Activated naive CD8-positive, alpha-beta T cell (primary cell): ENCODE data around the gene CFC1B.
"Not testable (repeated sequence)": the region's sequence is repeated elsewhere in the genome, so short reads cannot be mapped to it uniquely, and the experiment has no call there.

Experiments
- H3K27ac Mint-ChIP-seq: one replicate; pipeline ENCODE4 v1.8.0; 2021; ENCODE audit warnings: mixed read lengths
- H3K27me3 Mint-ChIP-seq: one replicate; pipeline ENCODE4 v1.8.0; 2021; ENCODE audit warnings: mixed read lengths
- H3K36me3 Mint-ChIP-seq: one replicate; pipeline ENCODE4 v1.8.0; 2021; ENCODE audit warnings: mixed read lengths
- H3K4me1 Mint-ChIP-seq: one replicate; pipeline ENCODE4 v1.8.0; 2021; ENCODE audit warnings: low read depth, mixed read lengths
- H3K4me3 Mint-ChIP-seq: one replicate; pipeline ENCODE4 v1.8.0; 2021; ENCODE audit warnings: mild to moderate bottlenecking, mixed read lengths
- H3K9me3 Mint-ChIP-seq: one replicate; pipeline ENCODE4 v1.8.0; 2021; ENCODE audit warnings: low read depth, mixed read lengths

The CFC1B gene

DNA sequence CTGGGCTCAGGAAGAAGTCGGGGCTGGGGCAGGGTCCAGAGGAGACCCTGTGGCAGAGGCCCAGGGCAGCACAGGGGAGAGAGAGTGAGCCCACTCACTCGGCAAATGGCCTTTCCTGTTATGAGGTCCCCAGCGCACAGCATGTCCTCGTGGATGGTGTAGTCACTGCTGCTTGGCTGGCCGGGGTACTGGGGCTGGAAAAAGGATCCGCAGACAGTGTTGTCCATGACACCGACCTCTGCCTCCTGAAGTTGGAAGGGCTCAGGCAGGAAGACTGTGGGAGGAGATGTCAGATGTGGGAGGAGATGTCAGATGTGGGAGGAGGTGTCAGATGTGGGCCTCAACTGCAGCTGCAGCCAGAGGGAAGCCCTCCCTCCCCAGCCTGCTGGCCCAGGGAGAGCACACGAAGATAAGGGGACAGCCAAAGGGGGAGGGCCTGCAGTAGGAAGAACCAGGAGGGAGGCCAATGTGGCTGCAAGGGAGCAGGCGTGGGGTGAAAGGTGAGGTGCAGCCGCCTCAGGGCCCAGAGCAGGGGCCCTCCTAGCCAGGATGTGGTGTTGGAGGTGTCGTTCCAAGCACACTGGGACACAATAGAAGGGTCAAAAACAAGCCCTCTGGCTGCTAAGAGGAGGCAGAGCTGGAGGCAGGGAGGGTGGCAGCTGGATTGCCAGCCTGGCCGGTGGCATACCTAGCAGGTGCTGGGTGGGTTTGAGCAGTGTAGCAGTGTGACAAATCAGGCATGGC lies 22.9 kb downstream of the CFC1B start:
- H3K27me3 Mint-ChIP-seq, H3K36me3 Mint-ChIP-seq, H3K9me3 Mint-ChIP-seq, H3K4me3 Mint-ChIP-seq, H3K27ac Mint-ChIP-seq, H3K4me1 Mint-ChIP-seq: not testable (repeated sequence)

DNA sequence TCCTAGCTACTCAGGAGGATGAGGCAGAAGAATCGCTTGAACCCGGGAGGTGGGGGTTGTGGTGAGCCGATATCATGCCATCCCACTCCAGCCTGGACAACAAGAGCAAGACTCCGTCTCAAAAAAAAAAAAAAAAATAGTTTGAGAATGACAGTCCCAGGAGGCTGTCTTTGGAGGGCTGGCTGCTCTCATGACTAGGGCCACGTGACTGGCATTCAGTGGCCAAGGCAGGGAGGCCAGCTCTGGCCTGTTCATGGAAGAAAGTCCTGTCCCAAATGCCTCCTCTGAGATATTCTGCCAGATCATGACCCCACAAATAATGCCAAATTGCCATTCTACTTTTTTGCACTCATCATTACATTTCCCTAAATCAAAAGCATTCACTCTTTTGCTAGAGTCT lies 24.0 kb downstream of the CFC1B start:
- not testable (repeated sequence) for H3K9me3 Mint-ChIP-seq, H3K27me3 Mint-ChIP-seq, H3K4me1 Mint-ChIP-seq, H3K4me3 Mint-ChIP-seq, H3K27ac Mint-ChIP-seq, H3K36me3 Mint-ChIP-seq

DNA sequence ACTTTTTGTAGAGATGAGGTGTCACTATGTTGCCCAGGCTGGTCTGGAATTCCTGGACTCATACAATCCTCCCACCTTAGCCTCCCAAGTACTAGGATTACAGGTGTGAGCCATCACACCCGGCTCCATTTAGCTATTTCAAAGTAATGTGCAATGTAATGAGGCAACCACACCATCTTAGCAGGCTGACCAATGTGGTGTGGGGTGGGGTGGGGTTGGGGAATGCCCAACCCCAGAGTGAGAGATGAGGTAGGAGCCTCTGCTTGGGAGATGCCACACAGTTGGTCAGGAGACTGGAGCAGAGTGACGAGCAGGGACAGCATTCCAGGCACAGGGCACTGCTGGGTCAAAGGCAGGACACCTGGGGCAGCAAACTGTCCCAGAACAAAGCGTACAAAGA lies 27.4 kb downstream of the CFC1B start:
- H3K4me3 Mint-ChIP-seq, H3K9me3 Mint-ChIP-seq, H3K4me1 Mint-ChIP-seq, H3K27ac Mint-ChIP-seq, H3K36me3 Mint-ChIP-seq, H3K27me3 Mint-ChIP-seq: not testable (repeated sequence)

DNA sequence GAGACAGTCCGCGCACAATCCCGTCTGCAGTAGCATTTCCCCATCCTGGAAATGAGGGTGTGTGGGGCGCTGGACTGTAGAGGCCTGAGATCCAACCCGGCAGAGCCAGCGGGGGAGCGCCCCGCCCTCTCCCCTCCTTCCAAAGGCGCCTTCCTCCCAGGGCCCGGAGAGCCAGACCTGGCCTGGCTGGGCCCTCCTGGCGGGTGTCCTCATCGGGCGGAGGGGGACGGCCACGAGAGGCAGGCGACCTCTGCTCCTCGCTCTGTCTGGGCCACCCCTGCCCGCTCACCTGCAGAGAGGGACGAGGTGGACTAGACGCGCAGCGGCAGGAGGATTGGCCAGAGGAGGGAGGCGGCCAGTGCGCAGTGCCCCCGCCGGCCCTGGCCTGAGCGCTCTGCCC lies 28.5 kb downstream of the CFC1B start:
- H3K9me3 Mint-ChIP-seq, H3K27me3 Mint-ChIP-seq, H3K4me3 Mint-ChIP-seq, H3K36me3 Mint-ChIP-seq, H3K27ac Mint-ChIP-seq, H3K4me1 Mint-ChIP-seq: not testable (repeated sequence)

DNA sequence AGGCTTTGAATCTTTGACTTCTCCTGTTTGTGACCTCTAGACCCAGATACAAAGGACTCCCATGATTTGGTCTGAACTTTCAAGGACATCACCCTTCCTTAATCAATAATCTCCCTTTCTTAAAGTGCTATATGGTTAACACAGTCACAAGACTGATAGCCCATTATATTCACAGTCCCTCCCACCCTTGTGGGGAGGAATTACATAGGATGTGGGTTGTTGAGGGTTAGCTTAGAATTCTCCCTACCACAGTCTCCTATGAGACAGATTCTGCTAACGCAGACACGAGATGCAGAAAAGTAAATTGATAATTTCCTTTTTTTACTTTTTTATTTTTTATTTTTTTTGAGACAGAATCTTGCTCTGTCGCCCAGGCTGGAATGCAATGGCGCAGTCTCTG lies 33.2 kb downstream of the CFC1B start:
- not testable (repeated sequence) for H3K27ac Mint-ChIP-seq, H3K4me1 Mint-ChIP-seq, H3K27me3 Mint-ChIP-seq

DNA sequence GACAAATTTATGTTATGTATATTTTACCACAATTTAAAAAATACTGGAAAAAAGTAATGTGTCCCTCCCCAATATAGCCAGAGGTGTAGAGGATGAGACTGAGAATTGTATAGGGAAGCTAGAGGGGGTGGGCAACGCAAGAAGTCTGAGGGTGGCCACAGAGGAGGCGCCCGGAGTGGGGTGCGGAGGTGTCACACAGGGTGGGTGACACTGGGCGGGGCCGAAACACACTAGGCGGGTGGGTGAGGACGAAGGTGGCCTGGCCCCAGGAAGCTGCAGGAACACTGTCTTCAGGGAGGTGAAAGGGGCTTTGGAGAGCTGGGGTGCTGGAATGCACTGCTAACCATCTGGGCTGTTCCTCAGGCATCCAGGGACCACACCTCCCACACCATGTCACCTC lies 35.4 kb downstream of the CFC1B start:
- H3K27me3 Mint-ChIP-seq, H3K4me3 Mint-ChIP-seq, H3K36me3 Mint-ChIP-seq, H3K9me3 Mint-ChIP-seq, H3K4me1 Mint-ChIP-seq, H3K27ac Mint-ChIP-seq: not testable (repeated sequence)

More for the DNA sequence above, 33.2 kb downstream of the CFC1B start:
- H3K9me3 Mint-ChIP-seq, H3K4me3 Mint-ChIP-seq, H3K36me3 Mint-ChIP-seq: not testable (repeated sequence)

DNA sequence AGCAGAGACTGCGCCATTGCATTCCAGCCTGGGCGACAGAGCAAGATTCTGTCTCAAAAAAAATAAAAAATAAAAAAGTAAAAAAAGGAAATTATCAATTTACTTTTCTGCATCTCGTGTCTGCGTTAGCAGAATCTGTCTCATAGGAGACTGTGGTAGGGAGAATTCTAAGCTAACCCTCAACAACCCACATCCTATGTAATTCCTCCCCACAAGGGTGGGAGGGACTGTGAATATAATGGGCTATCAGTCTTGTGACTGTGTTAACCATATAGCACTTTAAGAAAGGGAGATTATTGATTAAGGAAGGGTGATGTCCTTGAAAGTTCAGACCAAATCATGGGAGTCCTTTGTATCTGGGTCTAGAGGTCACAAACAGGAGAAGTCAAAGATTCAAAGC lies 45.1 kb downstream of the CFC1B start:
- H3K27ac Mint-ChIP-seq, H3K4me3 Mint-ChIP-seq, H3K27me3 Mint-ChIP-seq, H3K9me3 Mint-ChIP-seq, H3K36me3 Mint-ChIP-seq, H3K4me1 Mint-ChIP-seq: not testable (repeated sequence)

DNA sequence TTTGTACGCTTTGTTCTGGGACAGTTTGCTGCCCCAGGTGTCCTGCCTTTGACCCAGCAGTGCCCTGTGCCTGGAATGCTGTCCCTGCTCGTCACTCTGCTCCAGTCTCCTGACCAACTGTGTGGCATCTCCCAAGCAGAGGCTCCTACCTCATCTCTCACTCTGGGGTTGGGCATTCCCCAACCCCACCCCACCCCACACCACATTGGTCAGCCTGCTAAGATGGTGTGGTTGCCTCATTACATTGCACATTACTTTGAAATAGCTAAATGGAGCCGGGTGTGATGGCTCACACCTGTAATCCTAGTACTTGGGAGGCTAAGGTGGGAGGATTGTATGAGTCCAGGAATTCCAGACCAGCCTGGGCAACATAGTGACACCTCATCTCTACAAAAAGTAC lies 50.9 kb downstream of the CFC1B start:
- not testable (repeated sequence) for H3K27me3 Mint-ChIP-seq, H3K9me3 Mint-ChIP-seq, H3K4me1 Mint-ChIP-seq, H3K36me3 Mint-ChIP-seq, H3K4me3 Mint-ChIP-seq, H3K27ac Mint-ChIP-seq

DNA sequence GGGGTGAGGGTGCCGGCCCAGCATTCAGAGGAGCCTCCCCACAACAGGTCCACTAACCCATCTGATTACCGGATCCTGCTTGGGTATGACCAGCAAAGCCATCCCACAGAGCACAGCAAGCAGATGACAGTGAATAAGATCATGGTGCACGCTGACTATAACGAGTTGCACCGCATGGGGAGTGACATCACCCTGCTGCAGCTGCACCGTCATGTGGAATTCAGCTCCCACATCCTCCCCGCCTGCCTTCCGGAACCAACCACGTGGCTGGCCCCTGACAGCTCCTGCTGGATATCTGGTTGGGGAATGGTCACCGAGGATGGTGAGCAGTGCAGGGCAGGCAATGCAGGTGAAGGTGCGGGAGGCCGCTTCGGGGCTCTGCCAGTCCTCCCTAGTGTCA lies 53.2 kb downstream of the CFC1B start:
- not testable (repeated sequence) for H3K27ac Mint-ChIP-seq, H3K4me1 Mint-ChIP-seq, H3K9me3 Mint-ChIP-seq, H3K27me3 Mint-ChIP-seq, H3K4me3 Mint-ChIP-seq, H3K36me3 Mint-ChIP-seq

DNA sequence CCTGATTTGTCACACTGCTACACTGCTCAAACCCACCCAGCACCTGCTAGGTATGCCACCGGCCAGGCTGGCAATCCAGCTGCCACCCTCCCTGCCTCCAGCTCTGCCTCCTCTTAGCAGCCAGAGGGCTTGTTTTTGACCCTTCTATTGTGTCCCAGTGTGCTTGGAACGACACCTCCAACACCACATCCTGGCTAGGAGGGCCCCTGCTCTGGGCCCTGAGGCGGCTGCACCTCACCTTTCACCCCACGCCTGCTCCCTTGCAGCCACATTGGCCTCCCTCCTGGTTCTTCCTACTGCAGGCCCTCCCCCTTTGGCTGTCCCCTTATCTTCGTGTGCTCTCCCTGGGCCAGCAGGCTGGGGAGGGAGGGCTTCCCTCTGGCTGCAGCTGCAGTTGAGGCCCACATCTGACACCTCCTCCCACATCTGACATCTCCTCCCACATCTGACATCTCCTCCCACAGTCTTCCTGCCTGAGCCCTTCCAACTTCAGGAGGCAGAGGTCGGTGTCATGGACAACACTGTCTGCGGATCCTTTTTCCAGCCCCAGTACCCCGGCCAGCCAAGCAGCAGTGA lies 55.3 kb downstream of the CFC1B start:
- not testable (repeated sequence) for H3K27me3 Mint-ChIP-seq, H3K4me1 Mint-ChIP-seq, H3K4me3 Mint-ChIP-seq, H3K36me3 Mint-ChIP-seq, H3K27ac Mint-ChIP-seq, H3K9me3 Mint-ChIP-seq

DNA sequence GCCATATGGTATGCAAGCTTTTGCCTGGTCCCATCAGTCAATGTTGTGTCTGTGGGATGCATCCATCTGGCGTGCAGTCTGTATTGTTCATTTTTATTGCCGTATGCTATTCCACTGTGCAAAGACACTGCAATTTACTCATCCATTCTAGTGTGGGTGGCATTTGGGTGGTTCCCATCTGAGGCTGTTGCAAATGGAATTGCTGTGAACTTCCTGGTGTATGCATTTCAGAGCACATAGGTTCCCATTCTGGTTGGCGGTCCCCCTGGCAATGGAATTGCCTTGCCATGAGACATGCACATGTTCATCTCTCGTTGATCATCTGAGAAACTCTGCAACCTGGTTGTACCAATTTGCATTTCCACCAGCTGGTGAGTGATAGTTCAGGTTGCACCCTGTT lies 56.5 kb downstream of the CFC1B start:
- not testable (repeated sequence) for H3K4me1 Mint-ChIP-seq, H3K36me3 Mint-ChIP-seq, H3K9me3 Mint-ChIP-seq, H3K4me3 Mint-ChIP-seq, H3K27ac Mint-ChIP-seq, H3K27me3 Mint-ChIP-seq
